DMS153 treated with DMSO at 0.1 percent for 48 hours (cell line): Measurements from ENCODE around the gene TMEM209.
"Not testable (repeated sequence)": the region's sequence is repeated elsewhere in the genome, so short reads cannot be mapped to it uniquely, and the experiment has no call there.

ENCODE experiments used
- DNase-seq: peaks from one replicate; lab custom pipeline; 2025; ENCODE audit not compliant: unreplicated experiment; lab: John Stamatoyannopoulos, UW

TMEM209 gene

DNA sequence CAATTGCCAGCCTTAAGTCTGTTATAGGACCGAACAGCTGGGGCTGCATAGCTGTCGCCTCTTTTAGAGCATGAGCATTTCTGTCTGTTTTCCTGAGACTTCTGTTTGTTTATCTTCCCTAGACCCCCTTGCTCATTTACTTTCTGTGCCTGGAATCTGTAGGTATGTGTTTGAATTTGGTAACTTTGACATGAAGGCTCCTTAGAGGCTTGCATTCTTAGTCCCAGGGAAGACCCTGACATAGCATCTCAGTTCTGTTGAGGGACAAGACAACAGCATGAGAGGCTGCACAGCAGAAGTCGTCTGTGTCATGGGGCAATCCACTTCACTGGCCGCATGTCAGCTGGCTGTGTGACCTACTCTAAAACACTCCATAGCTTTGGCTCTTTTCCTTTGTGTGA is 76.2 kb downstream of the TMEM209 start:
- DNase-seq, result no peak

DNA sequence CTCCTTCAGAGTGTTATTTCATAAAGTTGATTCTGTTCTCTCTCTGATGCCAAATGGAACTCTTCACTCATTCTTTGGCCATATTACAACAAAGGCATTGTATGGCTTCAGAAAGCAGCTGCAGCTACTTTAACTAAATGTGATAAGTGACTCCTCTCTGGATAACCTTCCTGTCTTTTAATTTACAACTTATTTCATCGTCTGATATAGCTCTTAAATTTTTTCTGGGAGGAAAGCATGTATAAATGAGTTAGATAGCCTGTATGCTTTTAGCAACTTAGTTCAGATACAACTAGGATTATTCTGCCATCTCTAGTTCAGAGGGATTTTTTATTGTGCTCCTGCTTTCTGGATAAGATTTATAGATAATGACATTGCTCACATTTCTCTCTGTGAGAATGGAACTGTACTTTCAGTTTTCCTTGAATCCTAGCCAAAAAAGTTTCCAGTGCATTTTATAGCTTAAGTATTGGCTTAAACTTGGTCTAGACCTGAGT is 77.3 kb downstream of the TMEM209 start:
- no peak for DNase-seq

DNA sequence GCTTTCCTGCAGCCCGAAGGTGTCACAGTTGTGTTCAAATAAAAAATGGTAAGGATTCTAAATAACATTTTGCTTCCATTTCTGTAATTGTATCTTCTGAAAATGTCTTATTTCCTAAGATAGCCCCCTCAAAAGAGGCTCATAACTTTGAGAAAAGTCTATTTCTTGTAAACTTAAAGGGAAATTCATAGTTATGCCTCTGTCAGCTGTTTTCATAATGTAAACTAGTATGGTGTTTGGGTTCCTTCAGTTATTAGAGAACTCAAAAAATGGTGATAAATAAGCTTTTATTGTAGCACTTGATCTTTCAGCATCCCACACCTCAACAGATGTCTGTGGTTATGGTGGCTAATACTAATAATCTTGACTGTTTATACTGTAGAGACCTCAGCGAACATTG is 77.8 kb downstream of the TMEM209 start:
- no peak for DNase-seq

DNA sequence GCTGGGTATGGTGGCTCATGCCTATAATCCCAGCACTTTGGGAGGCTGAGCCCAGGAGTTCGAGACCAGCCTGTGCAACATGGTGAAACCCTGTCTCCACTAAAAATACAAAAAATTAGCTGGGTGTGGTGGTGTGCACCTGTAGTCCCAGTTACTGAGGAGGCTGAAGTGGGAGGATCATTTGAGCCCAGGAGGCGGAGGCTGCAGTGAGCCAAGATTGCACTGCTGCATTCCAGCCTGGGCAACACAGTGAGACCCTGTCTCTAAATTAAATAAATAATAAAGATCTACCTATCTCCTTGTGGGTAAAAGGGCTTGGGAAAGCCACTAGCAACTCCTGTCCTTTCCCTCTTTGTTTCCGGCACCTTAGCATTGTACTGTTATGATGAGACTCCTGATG is 78.4 kb downstream of the TMEM209 start:
- not testable (repeated sequence) for DNase-seq

DNA sequence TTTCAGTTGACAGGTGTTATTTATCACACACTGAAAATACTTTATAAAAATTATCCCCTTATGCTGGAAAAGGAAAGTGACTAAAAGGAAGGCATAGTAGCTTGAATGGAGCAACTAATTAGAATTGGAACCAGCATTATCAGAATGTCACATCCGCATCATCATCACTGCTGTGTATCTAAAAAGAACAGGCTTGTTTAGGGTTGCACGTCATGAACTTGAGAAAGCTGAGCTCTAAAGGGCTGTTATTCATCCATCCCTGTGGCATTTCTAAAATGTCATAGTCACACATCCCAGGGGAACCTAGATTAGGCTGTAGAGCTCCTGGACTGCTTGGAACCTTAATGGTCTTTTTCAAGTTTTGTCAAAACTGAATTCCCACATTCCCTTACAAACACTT is 80.5 kb downstream of the TMEM209 start:
- DNase-seq, result no peak

DNA sequence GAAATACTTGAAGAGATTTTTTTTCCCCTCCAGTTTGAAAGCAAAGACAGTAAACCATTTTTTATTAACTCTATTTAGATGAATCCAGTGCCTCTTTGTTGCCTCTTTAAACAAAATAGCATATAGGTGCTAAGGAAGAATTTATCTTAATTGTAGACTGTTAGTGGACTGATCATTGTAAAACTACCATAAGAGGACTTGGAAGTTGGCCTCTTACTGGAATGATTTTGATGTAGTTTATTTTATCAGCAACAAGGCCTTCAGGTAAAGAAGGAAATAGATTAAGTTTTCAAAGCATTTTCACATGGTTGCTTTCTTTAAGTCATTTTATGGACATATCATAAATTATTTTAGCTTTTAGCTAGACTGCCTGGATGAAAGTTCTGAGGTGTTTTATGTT is 81.7 kb downstream of the TMEM209 start:
- no peak for DNase-seq

DNA sequence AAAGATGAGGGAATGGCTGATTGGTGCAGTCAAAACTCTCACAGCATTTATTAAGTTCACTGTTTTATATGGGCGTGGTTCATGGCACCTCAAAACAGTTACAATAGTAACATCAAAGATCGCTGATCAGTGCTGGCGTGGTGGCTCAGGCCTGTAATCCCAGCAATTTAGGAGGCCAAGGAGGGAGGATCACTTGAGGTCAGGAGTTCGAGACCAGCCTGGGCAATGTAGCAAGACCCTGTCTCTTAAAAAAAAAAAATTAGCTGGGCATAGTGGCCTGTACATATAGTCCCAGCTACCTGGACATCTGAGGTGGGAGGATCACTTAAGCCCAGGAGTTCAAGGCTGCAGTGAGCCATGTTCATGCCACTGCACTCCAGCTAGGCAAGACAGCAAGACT is 86.4 kb downstream of the TMEM209 start:
- no peak for DNase-seq

DNA sequence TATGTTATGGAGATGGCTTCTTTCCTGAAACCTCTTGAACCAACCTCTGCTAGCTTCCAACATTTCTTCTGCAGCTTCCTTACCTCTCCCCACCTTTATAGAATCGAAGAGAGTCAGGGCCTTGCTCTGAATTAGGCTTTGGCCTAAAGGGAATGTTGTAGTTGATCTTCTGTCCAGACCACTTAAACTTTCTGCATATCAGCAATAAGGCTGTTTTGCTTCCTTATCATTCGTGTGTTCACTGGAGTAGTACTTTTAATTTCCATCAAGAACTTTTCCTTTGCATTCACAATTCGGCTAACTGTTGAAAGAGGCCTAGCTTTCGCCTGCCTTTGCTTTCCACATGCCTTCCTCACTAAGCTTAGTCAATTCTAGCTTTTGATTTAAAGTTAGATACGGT is 86.9 kb downstream of the TMEM209 start:
- DNase-seq, result no peak

DNA sequence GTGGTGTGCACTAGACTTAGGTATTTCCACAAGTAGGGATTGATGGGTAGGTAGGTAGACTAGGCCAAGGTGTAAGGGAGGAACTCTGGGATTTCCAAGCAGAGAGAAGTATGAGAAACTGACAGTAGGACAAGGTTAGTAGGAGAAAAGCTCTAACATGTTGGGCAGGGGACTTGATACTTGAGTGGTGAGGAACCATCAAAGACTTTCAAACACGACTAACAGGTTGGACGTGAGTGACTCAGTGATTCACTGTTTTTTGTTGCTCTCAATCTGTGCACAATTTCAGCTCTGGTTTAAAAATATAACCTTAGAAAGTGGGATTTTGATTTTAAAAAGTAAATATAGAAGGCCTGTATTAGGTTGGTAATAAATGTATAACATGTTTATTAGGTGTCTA is 90.4 kb downstream of the TMEM209 start:
- no peak for DNase-seq
